Measurements from ENCODE around the gene ATP5MC3. TPM values are rescaled to one million over a fixed set of nuclear protein-coding genes. Genes with fewer than 3 reads are reported as not detected.

The ATP5MC3 gene
- total and polyA plus RNA-seq, 10 donors = 53.4 to 195 (median 112) TPM

- no peaks in the 10 kb centered on the region for H3K9me3 ChIP-seq
- peaks cover 4 to 60% (median 38%) of the 10 kb centered on the region in 6 donors for H3K4me1 ChIP-seq
- 51 to 58% (median 54%) methylated on average over 3 of the region's 3 CpGs for WGBS, 5 donors
- H3K27me3 ChIP-seq (replicated peaks in 1 of 7) = no peaks in the 10 kb centered on the region
- DNase-seq = no peak
- TF ChIP-seq POLR2AphosphoS5 (IDR thresholded peaks at IDR 0.05) (no peak), POLR2A (IDR thresholded peaks at IDR 0.05) (no peak), CTCF (IDR thresholded peaks at IDR 0.05 in 8 of 11, conservative IDR thresholded peaks at IDR 0.05 in 3 of 11) (no peak)
- peak overlapping the region in 2 of 8 donors; percentile 91 to 97 for H3K4me3 ChIP-seq
- intact Hi-C loops (cut with DNase I; ENCODE audit: low total_unique reads) = no loop called here
- H3K36me3 ChIP-seq = peaks cover 0 to 6% (median 0%) of the 10 kb centered on the region in 6 donors
- peak overlapping the region in 4 of 8 donors; percentile 97 to 98 (median 98) for H3K27ac ChIP-seq
These were observed 12.3 kb downstream of the ATP5MC3 start for GRCh38 chr2:175169191-175169590.

GRCh38 chr2:175168564-175168945 lies 13.0 kb downstream of the ATP5MC3 start:
- H3K27me3 ChIP-seq (replicated peaks in 1 of 7) = no peaks in the 10 kb centered on the region
- H3K27ac ChIP-seq = peak overlapping the region; percentile 64 to 98 (median 96)
- peaks cover 4 to 65% (median 41%) of the 10 kb centered on the region in 6 donors for H3K4me1 ChIP-seq
- peak overlapping the region; percentile 42 to 97 (median 90) for H3K4me3 ChIP-seq
- H3K36me3 ChIP-seq = peaks cover 0 to 5% (median 0%) of the 10 kb centered on the region in 6 donors
- TF ChIP-seq POLR2A (IDR thresholded peaks at IDR 0.05) = no peak
- TF ChIP-seq POLR2AphosphoS5 (IDR thresholded peaks at IDR 0.05) = no peak
- no peak for TF ChIP-seq CTCF (IDR thresholded peaks at IDR 0.05 in 8 of 11, conservative IDR thresholded peaks at IDR 0.05 in 3 of 11)
- H3K9me3 ChIP-seq = no peaks in the 10 kb centered on the region
- intact Hi-C loops (cut with DNase I; ENCODE audit: low total_unique reads) = no loop called here
- 0 to 1% (median 0%) methylated on average over 11 of the region's 11 CpGs for WGBS, 5 donors
- no peak for DNase-seq

GRCh38 chr2:175167792-175168563 lies 13.5 kb downstream of the ATP5MC3 start, which contains the start of gene ATF2:
ATF2 (minus strand) TSS chr2:175168203; CDS start chr2:175136443, 31,760 bp downstream.
- Histone ChIP-seq H3K4me1 (peaks cover 4 to 70% (median 41%) of the 10 kb centered on the region in 6 donors), H3K4me3 (peak within 1 kb of the TSS; percentile 68 to 97 (median 92)), H3K27ac (peak within 1 kb of the TSS; percentile 86 to 98 (median 96)), H3K9me3 (no peaks in the 10 kb centered on the region), H3K27me3 (replicated peaks in 1 of 7) (no peaks in the 10 kb centered on the region), H3K36me3 (peaks cover 0 to 5% (median 0%) of the 10 kb centered on the region in 6 donors)
- intact Hi-C loops (cut with DNase I; ENCODE audit: low total_unique reads) = no loop called here
- 0 to 1% (median 0%) methylated on average over 55 to 56 of the region's 56 CpGs for WGBS, 5 donors
- DNase-seq = peak; percentile 99
- TF ChIP-seq POLR2AphosphoS5 (IDR thresholded peaks at IDR 0.05) (peak; percentile 88 to 94 (median 93)), CTCF (IDR thresholded peaks at IDR 0.05 in 8 of 11, conservative IDR thresholded peaks at IDR 0.05 in 3 of 11) (peak in 5 of 11 experiments; percentile 20 to 55 (median 38)), POLR2A (IDR thresholded peaks at IDR 0.05) (peak; percentile 33 to 79 (median 37))

Measured in spleen (tissue), 11 donors.